ENCODE data around the gene PPP1R3C.

PPP1R3C gene

DNA sequence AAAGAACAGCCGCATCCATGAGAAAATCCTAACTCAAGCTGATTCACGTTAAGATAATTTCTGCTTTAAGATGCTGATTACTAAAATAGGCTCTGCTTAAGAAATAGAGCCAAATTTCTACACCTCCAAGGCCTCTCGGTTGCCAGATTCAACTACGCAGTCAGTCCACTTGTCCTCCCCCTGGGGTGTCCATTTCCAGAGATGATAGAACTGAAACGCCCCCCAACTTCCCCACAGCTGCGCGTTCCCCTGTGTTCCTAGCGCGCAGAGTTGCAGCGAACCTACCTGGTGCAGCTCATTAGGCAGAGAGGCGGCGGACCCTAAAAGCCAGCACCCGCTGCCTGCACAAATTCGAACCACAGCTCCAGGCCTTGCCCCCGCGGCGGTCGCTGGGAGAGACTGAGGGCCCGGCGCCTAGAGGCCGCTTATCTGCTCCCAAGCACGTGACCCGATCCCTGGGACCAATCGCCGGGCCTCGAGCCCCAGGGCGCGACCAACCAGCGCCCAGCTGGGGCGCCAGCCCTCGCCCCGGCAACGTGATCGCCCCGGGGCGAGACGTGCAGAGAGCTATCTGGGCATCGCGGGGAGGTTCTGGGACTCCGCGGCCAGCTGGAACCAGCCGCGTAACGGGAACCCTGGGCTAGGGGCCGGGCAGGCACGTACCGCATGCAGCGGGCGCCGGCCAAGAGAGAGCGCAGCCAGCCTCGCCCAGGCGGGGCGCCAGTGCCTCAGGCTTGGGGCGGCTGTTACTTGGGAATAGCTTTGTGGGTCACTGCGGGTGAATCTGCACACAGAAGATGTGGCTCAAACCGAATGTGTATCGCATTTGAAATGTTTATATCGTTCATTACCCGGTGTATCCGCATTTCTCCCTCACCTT lies at the start of gene PPP1R3C:
PPP1R3C (minus strand) TSS at position 401 of the 880 bp plus-strand sequence; CDS start at position 299, 102 bp downstream.
- peak; percentile 97 for DNase-seq

DNA sequence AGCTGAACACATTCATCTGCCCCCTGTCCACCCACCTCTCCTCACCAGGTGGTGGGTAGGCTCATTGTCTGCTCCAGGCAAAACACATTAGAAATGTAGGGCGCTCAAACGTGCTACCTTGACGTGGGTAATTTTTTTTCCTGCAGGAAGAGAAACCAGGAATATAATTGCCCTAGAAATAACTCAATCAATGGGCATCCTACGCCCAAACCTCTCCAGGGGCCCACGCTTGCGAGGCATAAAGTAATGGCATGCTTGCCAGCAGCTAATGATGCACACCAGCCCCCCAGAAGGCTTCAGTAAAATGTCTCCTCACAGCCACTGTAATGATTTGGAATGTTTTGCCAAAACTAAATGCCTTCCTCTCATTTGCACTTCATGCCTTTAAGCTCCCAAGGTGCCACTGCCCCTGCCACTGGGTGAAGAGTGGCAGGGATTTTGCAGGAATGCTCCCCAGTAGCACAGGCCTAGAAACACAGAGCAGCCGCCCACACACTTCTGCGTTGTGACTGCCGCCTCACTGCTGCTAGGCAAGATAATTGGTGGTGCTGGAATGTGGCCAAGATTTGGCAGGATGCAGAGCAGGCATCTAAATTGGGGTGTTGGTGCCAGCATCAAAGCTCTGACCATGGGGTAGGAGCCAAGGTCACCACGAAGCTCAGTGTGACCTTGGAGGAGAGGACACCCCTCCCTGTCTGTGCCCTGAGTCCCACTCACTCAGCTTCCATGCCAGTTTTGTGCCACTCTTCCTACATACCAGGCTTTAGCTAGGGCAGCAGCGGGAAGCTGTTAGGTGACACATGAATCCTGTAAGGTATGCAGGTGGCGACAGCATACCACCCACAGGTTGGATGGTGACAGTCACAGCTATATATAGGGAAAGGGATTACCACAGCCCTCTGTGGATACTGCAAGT lies 48.7 kb upstream of the PPP1R3C start:
- DNase-seq = no peak

DNA sequence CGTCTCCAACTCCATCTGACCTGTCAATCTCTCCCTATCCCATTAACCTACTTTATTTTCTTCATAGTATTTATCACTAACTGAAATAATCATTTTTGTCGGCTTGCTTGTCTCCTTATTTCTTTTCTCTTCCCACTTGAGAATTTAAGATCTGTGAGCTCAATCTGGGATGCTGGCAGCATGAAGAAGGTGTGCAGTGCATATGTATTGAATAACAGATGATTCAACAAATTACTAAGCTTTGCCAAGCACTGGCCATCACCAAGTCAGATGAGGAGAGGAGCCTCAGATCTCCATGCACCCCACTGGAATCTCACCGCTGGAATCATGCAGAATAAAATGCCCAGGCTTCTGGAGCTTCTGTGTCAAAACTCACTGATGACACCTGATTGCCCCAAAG lies 47.6 kb upstream of the PPP1R3C start:
- no peak for DNase-seq

DNA sequence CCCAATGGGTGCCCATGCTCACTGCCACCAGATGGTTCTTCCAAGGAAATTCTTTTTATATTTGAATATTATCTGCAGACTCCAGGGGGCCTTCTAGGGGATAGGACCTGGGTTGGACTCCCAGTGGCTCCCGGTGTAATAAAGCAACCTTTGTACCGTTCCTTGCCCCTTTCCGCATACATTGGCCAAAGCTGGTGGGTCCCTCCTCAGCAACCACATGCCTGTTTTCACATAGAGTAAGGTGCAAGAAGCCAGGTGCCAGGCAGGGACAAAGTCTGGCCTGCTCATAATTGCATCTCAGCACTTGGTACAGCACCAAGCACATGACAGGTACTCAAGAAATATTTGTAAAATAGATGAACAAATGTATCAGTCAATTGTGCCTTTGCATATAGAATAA lies 46.4 kb upstream of the PPP1R3C start:
- no peak for DNase-seq

GRCh38 chr10:91677911-91678310 lies 45.0 kb upstream of the PPP1R3C start:
- no peak for DNase-seq

DNA sequence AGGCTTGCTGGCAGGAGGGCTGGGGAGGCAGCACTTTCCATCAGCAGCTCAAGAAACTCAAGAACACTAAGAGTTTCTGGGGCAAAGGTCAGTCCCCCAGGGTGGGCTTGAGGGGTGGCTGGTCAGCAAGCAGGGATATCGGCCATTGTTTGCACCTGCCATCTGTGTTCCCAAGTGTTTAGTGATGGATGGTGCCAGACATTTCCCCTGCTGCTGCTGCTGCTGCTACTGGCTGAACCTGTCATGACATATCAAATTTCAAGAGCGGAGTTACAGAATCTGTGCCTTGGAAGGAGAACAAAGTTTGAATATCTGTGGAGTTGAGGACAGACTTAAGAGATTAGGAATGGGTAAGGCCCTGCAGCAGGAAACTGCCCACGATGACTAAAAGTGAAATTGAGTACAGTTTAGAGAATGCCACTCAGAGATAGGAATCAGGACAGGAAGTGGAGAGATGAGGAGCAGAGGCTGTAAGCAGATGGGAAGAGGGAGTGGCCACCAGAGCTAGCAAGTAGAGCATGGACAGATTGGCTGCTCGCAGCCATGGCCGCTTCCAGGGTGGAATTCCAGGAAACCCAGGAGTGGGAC lies 39.2 kb upstream of the PPP1R3C start:
- DNase-seq = peak; percentile 79

DNA sequence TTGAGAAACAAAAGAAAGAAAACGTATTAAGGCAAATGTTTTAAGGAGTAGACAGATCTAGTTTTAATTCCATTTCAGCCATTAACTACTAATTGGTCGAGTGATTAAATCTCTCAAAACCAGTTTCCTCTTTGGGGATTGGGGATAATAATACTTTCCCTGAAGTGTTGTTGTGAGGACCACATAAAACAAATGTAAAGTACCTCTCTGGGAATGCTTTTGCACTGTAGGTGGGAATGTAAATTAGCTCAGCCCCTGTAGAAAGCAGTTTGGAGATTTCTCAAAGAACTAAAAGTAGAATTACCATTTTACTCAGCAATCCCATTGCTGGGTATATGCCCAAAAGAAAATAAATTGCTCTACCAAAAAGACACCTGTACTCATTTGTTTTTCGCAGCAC lies 36.0 kb upstream of the PPP1R3C start:
- DNase-seq = no peak

DNA sequence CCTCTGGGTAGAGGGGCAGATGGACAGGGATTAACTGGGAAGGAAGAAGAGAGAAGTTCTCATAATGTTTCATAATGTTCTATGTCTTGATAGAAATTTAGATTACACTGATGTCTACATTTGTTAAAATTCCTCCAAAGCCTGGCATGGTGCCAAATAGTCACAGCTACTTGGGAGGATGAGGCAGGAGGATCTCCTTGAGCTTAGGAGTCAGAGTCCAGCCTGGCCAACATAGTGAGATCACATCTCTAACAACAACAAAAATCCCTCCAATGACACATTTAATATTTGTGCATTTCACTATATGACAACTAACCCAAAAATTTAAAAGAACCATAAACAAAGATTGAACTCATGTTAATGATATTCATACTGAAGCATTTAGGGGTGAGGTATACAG lies 33.0 kb upstream of the PPP1R3C start:
- DNase-seq = no peak

- DNase-seq = no peak
Measured at GRCh38 chr10:91664426-91664825, 31.6 kb upstream of the PPP1R3C start.

GRCh38 chr10:91662993-91663392 lies 30.1 kb upstream of the PPP1R3C start:
- no peak for DNase-seq

DNA sequence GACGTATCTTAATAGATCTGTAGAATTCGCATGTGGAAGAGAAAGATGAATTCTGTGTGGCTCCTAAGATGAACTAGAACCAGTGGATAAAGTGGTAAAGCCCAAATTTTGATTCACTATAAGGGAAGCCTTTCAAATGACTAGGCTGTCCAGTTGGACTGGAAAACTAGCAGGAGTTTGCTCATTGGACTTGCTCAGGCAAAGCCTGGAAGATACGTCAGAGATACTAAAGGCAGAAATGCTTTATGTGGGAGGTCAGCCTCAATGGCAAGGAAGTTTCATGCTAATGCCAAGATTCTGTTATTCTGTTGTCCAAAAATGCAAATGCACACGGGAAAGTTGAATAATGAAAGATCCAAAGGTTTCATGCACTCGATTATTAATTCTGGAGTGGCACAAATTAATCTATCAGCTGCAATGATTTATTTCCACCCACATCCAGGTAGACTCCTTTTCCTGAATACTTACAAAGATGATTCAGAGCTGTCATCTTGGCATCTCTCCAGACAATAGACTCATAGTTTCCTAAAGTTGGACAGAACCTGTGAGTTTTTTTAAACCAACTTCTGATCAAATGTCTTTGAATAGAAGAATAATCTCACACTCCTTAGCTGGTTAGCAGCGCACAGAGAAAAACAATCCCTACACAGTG lies 20.5 kb upstream of the PPP1R3C start:
- DNase-seq = no peak

GRCh38 chr10:91652364-91652763 lies 19.5 kb upstream of the PPP1R3C start:
- no peak for DNase-seq

- DNase-seq = peak; percentile 51
Measured at GRCh38 chr10:91643700-91644099, 10.8 kb upstream of the PPP1R3C start.

DNA sequence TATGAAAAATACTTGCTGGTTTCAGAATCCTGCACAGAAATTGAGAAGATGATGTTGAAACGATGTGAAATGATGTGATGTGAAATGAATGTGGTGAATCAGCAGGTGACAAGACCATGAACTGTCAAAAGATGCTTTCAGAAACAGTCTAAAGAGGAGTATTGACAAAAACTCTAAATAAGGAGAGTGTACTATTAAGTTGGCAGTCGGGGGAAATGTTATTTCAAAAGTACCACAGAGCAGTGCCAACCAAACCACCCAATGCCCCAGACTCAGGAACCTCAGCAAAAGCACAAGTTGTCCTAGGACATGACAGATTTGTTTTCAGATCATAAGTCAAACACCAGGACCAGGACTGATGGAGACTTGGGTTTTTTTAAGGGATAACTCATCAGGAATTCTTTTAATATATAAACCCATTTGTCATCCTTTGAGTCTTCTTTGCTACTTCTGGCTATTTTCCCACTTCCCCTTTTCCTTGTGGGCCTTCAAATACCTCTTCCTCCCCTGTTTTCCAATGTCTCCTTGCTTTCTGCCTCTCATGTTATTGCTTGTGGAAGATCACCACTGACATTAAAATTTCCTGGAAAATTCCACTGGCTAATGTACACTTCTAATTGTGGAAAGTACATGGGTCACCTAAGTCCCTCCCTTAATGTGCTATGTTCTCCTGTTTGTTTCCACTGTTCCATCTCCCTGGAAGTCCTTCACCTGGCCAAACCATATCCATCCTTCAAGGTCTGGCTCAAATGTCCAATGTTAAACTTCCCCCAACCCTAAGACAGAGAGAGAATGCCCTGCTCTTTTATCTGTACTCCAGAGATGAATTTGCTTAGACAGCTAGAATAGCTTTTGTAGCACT lies 10.2 kb upstream of the PPP1R3C start:
- DNase-seq = no peak

DNA sequence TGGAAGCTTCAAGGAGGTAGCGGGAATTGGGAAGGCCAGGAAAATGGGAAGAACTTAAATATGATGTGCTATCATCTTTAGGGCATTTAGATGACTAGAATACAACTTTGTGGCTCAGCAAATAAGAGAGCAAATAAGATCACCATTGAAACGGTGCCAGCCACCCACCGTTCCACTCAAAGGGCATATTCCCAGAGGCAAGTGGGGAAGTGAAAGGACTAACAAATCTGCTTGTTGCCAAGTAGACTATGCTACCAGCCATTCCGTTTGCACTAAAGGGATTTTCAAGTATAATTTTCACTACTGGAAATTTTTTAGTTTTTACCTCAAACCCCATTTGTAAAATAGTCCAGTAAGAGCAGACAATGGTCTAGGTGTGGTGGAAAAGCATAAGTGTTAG lies 4.0 kb upstream of the PPP1R3C start:
- DNase-seq = no peak

GRCh38 chr10:91635401-91636400 lies 2.8 kb upstream of the PPP1R3C start:
- DNase-seq = peak; percentile 88

DNA sequence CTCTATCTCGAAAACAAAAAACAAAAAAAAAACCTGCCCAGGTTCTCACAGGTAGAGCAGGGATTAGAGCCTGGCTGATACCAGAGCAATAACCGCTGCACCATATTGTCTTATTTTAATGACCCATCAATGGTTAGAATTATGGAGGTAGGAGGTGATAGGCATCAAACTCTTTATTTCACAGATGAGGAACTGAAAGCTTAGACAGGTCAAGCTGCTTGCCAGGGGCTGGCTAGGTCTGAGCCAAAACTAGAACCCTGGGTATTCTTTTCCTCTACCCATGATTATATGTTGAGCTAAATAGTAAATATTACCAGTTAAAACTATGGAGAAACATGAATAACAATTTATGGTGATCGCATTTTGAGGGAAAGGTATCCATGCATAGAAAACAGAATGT lies 2.0 kb upstream of the PPP1R3C start:
- DNase-seq = no peak

- DNase-seq = no peak
Measured at GRCh38 chr10:91634246-91634645, 1.4 kb upstream of the PPP1R3C start.

- DNase-seq = no peak
Measured at GRCh38 chr10:91630625-91631024, 2.2 kb downstream of the PPP1R3C start.

GRCh38 chr10:91629715-91630549 lies 2.9 kb downstream of the PPP1R3C start:
- DNase-seq = no peak
